NCI-H345 (cell line): ENCODE measurements around the gene VEGFC.

Source experiments
- DNase-seq: peaks from one replicate; lab custom pipeline; 2025; lab: John Stamatoyannopoulos, UW

The VEGFC gene

DNA sequence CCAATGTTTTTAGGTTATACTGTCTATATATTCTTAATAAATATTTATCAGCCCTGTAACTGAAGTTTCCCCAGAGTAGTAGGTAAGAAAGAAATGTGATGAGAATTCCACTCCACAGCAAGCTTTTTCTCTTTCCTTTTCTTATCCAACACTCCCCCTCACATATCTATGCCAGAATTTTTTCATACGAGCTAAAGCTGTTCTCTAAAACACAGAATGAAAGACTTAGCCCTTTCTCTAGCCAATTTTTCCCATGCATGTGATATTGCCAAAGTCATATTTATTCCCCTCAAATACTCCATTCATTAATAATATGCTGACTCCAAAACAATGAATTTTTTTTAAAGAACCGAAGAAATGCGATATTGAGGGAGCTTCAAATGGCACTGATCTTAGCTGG lies 32.3 kb downstream of the VEGFC start:
- no peak for DNase-seq

DNA sequence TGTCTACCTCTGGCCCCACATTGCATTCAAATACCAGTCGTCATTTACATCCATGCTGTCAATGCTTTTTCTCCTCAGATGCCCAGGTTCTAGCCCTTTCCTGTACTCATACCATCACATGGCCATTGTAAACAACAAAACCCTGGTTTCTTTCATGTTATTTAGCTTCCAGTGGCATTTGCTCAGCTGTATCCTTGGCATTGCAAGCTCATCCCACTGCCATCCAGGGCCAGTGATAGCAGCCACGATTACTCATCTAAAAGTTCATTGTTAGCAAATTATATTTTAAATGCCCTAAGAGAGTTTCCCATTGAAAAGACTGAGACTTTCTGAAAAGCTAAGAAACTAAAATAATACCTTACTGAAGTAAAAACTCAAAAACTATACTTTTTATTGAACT lies 34.0 kb downstream of the VEGFC start:
- DNase-seq, result no peak

DNA sequence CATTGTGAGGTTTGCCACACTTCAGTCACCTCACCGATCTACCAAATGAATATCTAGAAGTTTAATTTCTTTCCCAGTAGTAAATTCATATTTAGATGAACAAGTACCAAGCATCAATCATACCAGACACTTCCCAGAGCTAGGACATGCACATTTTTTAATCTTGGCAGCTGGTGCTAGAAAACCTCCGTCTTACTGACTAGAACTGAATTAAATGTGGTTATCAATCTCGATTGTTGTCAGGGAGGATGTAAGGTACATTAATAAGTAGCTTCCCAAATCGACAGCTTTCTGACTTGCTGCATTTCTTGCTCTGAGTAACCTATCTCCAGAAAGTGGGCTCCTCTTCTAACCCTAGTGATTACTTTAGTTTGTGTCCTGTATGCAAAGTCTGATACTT lies 34.4 kb downstream of the VEGFC start:
- no peak for DNase-seq

DNA sequence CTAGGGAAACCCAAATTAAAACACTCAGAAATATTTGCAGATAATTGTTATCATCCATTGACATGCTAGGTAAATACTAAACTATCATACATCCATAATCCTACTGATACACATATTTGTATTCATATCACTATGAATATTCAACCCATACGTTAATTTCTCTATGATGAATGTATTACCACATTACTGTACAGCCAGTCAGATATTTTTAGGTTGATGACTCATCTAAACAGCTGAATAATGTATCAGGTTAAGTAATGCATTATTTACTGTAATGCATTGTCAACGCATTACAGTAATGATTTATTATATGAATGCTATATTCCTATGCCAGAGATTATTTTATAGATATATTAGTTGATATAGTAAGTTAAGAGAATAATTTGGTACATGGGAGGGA lies 37.1 kb downstream of the VEGFC start:
- no peak for DNase-seq

DNA sequence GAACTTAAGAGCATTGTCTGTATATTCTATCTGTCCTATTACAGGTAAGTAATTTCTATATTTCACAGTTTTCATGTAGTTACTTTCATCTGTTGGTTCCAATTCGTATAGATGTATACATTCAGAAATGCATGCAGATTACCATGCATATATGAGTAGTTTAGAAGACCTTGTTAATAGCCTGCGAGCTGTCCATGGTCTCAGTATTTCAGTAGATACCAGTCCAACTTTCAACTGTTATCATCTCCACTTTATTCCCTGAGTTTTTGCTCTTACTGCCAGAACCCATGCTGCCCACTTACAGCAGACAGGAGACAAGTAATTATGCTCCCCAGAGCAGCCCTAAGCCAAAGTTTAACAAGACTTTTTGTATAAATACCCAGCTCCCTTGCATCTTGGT lies 37.7 kb downstream of the VEGFC start:
- DNase-seq, result no peak

DNA sequence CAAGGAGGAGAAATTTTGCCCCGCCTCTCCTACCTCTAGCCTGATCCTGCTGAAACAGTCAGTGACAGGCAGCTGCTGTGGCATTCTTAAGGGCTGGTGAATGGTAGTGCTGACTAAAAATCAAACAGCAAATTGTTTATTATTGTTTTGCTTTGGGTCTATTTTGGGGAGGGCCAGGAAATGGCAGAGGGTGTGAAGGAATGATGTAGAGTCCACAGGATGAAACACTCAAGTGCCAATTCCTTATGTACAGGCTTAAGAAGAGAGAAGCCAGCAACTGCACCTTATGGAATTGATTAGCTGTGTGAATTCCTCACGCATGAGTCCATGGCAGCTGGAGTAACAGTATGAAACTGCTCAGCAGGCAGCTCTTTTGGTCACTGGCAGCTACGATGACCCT lies 39.7 kb downstream of the VEGFC start:
- no peak for DNase-seq

DNA sequence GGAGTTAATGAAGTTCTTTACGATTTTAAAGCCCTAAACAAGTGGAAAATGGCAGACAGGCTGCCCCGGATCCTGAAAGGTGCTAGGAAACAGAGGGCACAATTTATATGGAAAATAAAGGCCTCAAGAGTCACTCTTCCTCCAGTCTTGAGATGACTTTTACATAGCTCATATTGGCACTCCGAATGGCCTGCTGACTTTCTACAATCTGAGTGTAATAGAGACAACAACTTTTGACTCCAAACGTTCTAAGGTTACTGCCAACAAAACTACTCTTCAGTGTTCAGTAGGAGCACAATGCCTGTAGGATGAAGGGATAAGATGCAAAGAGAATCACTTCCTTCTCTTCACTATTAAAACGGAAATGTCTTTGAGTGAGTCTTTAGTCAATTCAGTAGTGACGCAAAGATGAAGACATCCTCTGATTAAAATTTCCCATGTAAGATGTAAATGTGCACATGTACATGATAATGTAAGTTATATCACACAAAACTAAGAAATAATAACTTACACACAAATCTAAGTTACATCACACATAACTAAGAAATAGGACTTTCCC lies 40.5 kb downstream of the VEGFC start:
- DNase-seq, result no peak

DNA sequence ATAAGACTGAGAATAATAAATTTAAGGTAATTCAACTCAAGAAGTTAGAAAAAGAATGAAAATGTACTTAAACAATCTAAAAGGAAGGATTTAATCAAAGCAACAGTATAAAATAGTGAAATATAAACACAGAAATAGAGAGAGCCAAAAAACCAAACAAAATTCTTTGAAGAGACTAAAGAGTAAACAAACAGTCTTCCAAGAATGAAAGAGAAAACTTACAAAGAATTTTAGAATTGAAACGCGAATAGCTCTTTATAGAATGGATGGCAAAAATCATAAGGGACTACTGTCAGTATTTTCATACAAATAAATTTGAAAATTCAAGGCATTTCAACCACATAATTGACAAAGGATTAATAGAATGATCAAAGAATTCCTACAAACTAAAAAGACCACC lies 41.7 kb downstream of the VEGFC start:
- no peak for DNase-seq

DNA sequence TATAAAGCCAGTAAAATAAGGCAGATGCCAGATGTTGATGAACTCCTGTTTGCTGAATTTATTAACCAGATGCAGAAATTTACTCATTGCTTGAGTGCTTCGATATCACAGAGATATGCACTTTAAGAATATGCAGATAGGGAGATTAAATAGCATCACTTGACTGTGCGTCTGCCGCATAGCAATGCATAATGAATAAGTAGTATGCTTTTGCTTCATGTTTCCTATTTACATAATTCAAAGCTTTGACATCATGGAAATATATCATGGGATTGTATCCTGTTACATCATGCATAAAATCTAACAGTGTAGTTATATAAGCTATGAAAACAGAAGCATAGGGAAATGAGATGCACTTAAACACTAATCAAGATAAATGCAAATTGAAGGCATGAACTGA lies 45.9 kb downstream of the VEGFC start:
- DNase-seq, result no peak

DNA sequence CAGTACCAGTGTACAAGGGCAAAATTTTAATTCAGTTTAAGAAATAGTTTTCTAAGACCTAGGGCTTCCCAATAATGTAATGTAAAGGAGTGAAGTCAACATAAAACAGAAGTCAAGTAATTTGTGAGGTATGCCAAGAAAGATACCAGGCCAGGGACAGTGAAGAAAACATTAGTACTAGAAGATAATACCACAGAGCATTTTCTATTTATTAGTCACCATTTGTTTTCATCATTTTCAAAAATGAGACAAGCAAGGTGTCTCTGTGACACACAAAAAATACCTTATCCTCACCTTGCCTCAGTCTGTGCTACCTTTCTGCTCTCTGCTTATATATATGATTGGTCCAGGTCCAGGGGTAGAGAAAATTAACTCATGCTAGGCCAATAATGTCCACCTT lies 46.8 kb downstream of the VEGFC start:
- no peak for DNase-seq

DNA sequence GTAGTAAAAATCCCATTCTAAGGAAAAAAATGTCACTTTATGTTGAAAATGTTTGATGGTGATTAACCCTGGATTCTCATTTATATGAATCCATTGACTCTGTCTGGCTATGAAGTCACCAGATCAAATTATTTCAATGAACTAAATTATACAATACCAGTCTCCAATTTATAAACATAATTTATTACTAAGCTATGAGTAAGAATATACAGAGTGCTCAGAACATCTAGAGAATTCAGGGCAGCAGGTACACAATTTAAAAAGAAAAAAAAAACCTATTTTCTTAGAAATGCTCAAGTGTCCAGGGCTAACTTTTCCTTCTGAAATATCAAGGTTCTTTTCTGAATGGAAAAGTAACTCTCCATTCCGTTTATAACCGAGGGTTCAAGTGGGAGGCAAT lies 48.6 kb downstream of the VEGFC start:
- DNase-seq, result no peak

DNA sequence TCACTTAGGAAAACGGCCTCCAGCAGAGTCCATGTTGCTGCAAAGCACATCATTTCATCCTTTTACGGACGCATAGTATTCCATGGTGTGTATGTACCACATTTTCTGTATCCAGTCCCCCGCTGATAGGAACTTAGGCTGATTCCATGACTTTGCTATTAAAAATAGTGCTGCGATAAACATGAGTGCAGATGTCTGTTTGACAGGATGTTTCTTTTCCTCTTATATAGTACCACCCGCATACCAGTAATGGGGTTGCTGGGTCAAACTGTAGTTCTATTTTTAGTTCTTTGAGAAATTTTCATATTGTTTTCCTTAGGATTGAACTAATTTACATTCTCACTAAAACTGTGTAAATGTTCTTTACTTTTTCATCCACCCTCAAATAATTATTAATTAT lies 50.5 kb downstream of the VEGFC start:
- DNase-seq, result no peak

DNA sequence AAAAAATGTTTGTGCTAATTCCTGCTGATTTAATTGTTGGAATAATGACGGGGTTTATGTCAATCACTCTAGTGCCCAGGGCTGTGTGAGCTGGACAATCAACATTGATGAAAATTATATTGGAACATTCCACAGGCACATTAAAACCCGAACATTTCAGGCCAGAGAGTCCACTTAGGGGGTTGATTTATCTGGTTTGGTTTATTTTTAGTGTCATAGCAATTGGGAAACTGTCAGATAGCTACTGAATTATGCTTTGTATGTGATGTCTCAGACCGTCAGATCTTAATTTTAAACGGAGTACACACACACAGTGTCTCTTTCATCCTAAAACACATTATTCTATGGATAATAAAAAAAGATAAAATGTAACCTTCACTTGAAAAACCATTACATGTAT lies 51.5 kb downstream of the VEGFC start:
- DNase-seq, result no peak

DNA sequence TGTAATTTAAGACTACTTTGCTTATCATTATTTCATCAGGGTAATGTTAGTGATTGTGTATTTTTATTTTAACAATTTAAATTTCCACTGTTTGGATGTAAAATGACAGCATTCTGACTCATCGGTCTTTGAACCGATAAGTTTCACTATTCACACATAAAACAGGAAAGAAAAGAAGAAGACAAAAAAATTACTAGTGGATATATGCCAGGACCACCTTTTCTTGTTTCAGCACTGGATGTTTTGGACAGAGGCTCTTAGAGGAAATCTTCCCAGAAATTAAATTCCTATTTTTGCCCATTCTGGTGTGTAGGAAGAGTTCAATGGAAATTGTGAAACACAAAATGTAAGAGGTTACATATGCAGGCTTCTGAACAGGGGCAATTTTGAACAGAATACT lies 57.4 kb downstream of the VEGFC start:
- no peak for DNase-seq

DNA sequence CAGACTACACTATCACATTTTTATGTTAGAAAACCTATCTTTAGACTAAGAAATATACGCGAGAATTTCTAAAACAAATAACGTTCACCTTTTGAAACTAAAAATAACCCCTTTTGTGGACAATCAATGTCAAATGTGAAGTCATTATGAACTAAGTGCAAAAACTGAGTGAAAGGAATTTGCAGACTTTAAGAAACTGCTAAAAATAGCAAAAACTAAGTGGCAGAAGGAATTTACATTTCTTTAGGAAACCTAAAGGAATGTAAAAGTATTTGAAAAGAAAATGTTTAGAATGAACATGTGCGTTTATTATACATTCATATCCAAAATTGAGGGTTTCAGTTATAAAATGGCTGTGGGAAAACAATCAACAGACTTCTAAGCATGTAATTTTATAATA lies 58.3 kb downstream of the VEGFC start:
- DNase-seq, result no peak

DNA sequence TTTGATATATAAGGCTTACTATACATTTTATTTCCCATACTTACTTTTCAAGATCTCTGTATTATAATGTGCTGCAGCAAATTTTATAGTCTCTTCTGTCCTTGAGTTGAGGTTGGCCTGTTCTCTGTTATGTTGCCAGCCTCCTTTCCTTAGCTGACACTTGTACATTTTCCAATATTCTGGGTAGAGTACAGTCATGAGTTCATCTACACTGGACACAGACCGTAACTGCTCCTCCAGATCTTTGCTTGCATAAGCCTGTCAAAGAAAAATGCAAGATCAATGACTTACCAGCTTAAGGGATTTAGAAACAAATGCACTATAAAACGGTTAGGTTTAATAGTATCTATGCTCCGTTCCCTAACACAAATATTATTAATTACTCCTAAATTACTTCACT lies 63.2 kb downstream of the VEGFC start:
- no peak for DNase-seq

DNA sequence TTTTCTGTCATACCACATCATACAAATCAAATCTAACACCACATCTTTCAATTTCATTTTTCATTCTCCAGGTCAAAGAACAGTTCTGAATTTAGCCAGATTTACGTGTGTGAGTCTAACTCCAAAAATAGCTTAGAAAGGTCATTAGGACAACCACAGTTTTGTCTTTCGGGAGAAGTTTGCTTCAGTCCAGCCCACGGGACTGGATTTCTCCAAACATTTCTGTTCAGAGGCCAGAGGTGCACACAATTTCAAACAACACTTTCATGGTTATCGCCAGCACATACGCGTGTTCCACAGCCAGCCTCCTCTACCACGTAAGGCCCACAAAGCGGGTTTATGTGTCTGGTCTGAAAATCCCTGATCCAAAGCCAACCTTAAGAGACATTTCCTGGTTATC lies 65.9 kb downstream of the VEGFC start:
- no peak for DNase-seq

DNA sequence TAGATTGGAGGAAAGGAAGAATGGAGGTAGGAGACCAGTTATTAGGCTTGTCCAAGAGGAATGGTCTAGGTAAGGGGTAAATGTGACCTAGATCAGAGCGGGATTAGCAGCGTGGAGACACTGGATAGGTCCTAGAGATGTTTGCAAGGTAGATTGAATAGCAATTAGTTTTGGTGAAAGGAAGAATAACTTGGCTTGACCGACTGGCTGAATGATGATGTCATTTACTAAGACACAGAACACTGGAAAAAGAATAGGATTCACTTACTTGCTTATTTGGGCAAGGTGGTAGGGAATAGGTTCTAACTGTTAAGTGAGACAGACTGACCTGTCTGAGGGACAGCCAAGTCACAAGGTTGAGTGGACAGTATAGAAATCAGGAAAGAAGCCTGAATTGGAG lies 71.3 kb downstream of the VEGFC start:
- no peak for DNase-seq

DNA sequence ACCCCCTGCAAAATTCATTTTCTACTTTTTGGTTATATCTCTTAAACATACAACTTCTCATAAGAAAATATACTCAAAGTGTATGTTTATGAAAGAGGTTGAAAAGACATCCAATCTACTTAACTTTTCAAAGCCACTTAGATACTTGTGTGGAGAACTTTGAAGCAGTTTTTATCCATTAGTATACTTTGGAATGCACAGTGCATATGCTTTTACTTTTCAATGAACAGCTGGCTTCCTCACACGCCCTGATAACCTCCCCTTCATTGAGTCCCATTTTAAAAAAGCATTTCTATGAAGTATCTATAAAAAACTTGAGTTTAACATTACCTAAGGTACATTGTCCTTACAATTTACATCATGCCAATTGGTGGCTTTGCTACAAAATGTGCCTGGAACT lies 73.8 kb downstream of the VEGFC start:
- DNase-seq, result no peak

DNA sequence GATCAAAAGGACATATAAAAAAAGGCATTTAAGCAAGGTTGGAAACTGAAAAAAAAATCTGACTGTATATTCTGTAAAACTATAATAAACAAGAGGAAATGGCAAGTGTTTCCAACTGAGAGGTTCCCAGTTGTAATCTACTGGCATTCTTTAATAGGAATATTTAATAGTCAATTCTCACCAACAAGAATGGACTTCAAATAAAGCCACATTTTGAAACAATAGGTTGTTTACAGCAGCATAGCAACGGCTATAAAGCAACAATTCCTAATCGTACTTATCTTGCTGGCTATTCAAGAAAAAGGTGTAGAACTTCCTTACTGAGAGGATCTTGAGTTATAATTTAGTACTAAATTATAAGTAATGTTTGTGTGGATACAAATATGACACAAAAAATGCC lies 75.5 kb downstream of the VEGFC start:
- no peak for DNase-seq

DNA sequence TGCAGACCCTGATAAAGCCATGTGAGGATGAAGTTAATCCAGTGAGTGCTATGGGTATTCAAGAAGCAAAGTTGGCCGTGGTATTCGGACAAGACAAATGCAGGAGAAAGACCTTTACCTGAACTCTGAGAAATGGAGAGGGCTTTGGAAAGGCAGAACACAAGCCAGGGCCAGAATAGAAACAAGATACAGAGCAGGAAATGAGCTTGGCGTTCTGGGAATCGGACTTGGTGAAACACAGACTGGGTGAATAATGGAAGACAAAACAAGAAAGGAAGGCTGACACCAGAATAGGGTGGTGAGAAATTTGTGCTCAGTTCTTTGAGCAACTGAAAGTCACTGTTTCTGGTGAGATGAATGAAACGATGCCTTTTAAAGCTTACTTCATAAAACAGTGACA lies 83.3 kb downstream of the VEGFC start:
- no peak for DNase-seq

DNA sequence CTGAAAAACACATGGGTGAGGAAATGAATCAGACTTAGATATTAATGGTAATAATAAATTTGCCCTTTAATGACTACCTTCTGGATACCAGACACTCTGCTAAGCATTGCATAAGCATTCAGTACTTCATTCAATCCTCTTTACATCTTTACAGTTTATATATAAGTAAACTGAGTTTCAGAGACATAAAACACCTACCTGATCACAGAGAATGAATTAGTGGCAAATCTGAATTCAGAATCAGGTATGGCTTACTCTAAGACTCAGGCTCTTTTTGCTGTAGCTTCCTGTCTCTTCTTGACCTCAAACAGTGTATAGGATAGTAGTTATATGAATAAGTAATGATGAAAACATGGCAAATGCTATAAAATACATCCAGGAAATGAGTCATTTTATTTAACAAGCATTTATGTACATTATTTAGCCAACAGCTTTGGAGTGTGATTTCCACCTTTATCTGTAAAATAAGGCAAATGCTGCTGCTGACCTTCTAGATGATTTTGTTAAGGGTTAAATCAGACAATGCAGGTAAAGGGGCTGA lies 83.9 kb downstream of the VEGFC start:
- no peak for DNase-seq

DNA sequence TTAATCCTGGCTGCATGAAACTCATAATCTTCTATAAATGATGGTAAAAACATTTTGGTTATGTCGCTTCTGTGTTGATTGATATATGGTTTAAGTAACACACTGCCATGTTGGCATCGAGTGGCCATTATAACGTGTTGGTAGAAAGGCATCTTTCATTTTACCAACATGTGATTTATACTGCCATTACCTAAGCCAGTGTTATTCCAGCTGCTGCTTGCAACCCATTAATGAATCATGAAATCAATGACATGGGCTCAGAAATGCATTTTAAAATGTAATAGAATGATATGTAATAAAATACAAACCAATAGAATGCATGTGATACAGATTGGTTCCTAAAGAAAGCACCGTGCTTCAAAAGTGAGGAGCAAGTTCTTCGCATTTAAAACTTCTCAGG lies 102.0 kb downstream of the VEGFC start:
- DNase-seq, result no peak

DNA sequence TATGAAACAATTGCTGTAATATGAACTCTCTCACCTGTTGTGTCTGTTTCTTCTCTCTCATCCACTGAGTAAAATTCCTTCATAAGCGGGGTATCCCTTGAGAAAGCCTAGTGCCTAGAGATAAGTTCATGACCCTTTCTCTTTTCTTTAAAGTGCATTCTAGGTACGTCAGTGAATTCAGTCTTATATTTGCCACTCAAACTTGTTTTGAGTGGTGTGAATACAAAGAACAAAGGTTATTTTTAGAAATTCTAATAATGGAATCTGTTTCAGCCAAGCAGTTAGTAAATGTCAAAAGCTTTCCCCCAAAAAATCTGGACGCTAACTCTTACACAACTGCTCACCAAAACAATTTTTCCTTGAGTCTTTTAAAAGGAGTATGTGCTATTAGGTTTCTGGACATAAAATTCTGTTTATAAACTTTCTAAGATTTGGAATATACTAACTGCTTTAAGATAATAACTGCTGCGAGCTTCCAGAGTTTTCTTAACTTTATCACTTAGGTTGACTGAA lies 112.0 kb downstream of the VEGFC start:
- DNase-seq, result no peak

DNA sequence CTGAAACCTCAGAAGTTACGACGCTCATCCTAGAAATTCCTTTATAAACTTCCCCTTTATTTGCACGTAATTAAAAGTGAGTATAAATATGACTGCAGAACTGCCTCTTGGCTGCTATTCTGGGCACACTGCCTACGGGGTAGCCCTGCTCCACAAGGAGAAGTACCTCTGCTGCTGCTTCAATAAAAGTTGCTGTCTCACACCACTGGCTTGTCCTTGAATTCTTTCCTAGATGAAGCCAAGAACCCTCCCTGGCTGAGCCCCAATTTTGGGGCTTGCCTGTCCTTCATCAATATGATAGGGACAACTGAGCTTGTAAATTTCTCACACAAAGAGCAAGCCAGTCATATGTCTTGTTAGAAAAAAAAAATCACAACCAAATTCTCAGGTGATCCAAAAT lies 115.8 kb downstream of the VEGFC start:
- DNase-seq, result no peak
